Activated CD4-positive, alpha-beta T cell treated with anti-CD3 and anti-CD28 coated beads, Interleukin-2, Interleukin-4, amounts not matched to agents 100 ng/mL and 50 ng/mL, durations not matched to agents 16 hours and 8 hours (primary cell): ENCODE data around the gene PDE4D.
"Not testable (repeated sequence)": the region's sequence is repeated elsewhere in the genome, so short reads cannot be mapped to it uniquely, and the experiment has no call there.

Experiments
- DNase-seq: peaks from one replicate; pipeline ENCODE4 v3.0.0-alpha.2; 2020; ENCODE audit warnings: low spot score

Gene PDE4D

DNA sequence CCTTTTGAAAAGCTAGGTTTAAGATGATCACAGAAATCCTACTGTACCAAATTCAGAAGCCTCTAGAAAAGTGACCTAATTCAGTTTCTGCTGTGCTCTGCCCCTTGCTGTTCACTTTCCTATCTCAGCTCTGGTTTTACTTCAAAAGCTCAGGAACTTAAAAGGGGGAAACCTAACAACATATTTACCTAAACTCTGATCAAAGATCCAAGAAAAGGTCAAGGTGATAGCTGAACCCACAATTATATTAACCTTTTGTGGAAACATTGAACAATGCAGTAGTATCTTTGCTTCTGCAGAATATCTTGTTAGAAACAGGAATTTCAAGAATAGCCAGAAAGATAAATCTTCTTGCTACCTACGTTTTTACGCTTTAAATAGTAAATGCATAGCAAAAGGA, 568.5 kb downstream of the PDE4D start:
- DNase-seq, result no peak

DNA sequence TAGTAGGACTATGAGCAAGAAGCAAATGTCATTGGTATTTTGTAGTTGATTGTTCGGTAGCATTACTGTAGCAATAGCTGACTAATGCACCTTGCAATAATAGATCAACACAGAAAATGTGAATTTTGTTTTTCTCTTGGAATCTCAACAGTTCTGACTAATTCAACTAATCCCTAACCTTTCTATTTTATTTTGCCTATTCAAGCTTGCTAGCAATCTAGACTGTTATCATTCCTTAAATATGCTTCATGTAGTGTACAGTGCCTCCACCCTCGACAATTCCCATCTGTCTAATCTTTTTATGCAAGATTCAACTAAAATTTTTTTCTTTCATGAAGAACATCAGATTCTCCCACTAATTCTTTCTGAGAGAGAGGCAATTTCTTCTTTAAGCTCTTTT, 570.6 kb downstream of the PDE4D start:
- DNase-seq, result no peak

DNA sequence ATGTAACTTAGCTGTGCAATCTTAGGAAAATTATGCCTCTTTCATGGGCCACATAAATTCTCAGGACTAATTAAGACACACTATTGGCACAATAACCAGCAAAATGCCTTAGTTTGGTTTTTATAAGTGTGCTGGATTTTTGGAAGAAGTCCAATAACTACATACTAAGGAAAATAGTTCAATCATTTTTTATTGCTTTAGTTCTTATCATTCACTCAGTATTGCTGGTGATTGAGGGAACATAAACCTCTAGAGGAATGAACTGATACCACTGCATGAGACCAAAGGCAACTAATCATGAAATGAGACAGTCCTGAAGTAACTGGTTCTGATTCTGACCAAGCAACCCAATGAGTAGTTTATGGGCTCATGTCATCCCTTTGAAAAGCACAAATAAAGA, 571.5 kb downstream of the PDE4D start:
- DNase-seq, result no peak

DNA sequence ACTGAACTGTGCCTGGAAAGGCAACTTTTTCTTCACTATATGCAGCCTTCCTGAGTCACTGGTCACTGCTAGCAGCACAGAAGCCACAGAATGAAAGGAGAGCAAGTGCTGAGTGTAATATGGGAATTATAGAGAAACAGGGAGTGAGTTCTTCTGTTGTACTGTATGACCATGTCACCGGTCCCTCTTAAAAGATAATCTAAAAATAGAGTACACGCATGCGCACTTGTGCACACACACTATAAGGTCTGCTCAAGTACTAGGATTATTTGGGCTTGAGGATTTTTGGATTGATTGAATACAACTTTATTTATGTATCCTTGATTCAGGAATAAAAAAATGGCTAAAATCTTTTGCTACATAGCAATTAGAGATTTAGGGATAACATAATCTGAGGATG, 571.9 kb downstream of the PDE4D start:
- no peak for DNase-seq

DNA sequence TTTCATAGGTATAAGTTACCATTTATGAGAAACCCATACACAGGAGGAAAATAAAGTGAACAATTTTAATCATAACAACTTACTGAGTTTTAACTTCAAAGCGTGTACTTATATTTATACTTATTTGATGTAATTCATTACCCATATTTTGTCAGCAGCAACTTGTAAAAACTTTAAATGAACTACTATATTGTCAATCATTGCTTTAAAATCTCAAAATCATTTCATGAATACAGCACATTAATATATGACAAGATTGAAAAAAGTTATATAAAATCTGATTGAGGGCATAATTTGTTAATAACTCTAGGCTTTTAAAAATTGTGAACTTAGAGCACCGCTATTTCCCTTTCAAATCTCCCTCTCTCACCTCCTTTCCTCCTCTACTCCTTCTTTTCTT, 573.1 kb downstream of the PDE4D start:
- DNase-seq, result no peak

DNA sequence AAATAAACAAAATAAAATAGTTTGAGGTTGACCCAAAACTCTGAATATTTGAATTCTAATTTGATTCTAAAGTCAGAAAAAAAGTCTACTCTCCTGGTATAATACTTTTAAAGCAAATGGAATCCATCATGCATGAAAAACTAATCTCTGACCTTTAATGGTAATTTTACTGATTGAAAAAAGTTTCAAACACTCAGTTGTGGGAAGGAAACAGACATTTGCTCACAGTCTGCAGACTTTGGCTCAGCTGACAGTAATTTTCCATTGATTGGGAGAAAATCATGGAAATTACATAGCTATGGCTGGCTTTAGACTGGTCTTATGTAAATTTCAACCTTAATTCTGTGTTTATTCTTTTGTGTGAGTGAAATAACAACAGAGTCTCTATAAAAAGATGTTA, 574.3 kb downstream of the PDE4D start:
- no peak for DNase-seq

DNA sequence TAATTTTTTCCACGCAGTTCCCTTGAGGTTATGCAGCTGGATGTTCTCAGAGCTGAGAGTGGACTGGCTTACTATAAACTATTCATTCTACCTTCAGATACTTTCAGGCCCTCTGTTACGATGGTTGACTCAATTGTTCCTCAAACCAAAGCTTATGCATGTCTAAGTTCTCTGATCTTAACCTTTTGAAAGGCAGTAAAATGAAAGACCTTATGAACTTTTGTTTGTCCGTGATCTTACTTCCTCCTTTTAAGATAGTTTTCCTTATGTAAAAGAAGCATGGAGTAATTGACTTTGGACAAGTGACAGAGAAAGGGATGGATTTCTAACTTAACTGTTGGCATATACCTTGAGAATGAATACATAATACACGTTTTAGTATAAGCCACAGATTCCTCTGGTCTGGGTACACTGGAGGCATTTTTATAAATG, 575.7 kb downstream of the PDE4D start:
- no peak for DNase-seq

DNA sequence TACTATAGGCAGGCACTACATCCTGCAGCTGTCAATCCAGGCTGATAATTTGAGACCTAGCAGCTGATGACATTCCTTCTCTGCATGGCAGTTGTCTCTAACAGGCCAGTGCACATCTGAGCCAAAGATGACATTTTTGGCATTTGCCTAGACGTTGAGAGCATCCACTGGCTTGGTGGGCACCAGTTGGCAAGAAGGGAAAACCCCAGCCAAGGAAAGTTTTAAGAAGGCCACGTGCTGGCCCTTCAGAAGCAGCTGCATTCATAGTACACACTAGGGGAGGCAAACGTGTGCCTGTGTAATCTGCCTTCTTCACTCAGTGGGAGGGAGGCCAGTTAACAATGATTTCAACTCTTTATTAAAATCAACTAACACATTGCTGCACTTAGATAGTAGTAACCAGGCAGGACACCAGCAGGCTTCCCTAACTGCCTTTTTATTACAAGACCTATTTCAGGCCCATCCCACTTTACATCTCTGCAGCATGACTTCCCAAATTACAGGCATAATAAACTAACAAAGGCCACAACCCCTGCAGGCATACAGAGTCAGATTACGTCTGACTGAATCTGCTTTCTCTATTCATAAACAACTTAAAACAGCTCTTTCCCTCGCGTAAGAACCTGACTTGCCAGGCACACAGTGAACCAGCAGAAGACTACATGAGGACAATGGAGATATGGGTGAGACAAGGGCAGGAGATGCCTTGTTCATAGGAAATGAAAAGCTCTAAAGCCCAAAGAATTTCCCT, 576.3 kb downstream of the PDE4D start:
- no peak for DNase-seq

DNA sequence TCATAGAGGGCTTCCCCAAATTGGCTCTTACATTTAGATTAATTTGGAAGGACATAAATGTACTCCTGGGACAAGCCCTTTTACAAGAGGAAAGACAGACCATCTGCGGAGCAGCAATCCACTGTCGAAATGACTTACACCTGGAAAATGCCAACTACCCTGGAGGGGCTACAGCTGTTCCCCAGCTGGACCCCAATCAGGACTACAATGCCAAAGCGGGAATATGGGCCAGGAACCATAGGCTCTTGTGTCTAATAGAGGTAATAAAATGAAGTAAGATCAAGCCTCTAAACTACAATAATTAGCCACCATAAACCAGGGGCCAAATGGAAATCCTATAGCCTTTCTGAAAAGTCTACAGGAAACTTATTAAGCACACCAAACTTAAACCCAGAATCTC, 581.3 kb downstream of the PDE4D start:
- no peak for DNase-seq

DNA sequence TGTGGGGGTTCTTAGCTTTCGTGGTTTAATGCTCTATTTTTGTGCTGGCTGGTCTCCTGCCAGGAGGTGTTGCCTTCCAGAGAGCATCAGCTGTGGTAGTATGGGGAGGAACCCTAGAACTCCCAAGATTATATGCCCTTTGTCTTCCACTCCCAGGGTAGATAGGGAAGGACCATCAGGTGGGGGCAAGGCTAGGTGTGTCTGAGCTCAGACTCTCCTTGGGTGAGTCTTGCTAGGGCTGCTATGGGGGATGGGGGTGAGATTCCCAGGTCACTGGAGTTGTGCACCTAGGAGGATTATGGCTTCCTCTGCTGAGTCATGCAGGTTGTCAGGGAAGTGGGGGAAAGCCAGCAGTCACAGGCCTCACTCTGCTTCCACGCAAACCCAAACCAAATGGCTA, 584.8 kb downstream of the PDE4D start:
- not testable (repeated sequence) for DNase-seq

DNA sequence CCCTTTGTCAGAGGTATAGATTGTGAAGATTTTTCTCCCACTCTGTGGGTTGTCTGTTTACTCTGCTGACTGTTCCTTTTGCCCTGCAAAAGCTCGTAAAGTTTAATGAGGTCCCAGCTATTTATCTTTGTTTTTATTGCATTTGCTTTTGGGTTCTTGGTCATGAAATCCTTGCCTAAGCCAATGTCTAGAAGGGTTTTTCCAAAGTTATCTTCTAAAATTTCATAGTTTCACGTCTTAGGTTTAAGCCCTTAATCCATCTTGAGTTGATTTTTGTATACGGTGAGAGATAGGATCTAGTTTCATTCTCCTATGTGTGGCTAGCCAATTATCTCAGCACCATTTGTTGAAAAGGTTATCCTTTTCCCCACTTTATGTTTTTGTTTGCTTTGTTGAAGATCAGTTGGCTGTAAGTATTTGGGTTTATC, 590.2 kb downstream of the PDE4D start:
- not testable (repeated sequence) for DNase-seq

DNA sequence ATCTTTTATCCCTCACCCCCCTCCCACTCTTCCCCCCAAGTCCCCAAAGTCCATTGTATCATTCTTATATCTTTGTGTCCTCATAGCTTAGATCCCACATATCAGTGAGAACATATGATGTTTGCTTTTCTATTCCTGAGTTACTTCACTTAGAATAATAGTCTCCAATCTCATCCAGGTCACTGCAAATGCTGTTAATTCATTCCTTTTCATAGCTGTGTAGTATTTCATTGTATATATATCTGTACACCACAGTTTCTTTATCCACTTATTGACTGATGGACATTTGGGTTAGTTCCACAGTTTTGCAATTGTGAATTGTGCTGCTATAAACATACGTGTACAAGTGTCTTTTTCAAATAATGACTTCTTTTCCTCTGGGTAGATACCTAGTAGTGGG, 591.0 kb downstream of the PDE4D start:
- not testable (repeated sequence) for DNase-seq

DNA sequence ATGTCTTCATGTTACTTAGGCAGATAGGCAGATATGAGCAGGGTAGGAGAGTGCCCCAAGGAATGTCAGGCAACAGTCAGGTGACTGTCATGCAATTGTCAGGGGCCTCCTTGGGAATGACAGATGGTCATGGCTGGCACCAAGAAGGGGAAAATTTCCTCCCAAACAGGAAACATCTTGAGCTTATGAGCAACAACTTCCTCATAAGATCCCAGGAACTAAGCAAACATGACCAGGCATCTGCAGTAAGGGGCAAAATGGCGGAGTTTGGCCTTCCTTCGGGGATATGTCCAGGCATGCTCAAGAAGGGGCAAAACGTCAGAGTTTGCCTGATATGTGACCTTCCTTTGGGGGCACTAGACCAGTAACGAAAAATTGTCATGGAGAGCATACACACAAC, 591.8 kb downstream of the PDE4D start:
- no peak for DNase-seq

DNA sequence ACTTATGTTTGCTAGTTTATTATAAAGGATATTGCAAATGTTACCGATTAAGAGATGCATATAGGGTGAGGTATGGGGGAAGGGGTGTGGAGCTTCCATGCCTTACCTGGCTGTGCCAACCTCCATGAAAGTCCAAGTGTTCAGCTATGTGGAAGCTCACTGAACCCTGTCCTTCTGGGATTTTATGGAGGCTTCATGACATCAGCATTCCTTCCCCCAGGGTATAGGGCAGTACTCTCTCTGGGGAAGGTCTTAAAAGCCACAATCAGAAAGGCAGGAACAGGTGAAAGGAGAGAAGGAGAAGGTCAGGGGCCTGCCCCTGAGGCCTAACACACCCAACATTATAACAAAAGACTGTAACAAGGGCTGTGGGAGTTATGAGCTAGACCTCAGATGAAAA, 592.6 kb downstream of the PDE4D start:
- no peak for DNase-seq

DNA sequence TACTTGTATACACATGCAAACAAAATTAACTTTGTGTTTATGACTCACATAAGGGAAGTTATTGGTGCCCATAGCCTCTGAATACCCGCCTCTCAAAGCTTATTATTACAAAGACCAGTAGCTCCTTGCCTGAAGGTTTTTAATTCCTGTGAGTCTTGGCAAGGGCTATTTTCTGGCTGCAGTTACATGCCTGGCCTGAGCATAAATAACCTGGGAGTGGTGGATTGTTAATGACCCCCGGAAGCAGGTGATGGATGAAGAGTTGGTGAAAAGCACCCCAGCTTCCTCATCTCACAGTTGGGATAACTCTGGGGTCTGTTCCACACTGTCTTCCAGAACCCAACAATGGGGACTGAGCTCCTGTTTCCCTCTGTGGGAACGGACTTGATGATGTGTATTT, 594.5 kb downstream of the PDE4D start:
- DNase-seq, result no peak

DNA sequence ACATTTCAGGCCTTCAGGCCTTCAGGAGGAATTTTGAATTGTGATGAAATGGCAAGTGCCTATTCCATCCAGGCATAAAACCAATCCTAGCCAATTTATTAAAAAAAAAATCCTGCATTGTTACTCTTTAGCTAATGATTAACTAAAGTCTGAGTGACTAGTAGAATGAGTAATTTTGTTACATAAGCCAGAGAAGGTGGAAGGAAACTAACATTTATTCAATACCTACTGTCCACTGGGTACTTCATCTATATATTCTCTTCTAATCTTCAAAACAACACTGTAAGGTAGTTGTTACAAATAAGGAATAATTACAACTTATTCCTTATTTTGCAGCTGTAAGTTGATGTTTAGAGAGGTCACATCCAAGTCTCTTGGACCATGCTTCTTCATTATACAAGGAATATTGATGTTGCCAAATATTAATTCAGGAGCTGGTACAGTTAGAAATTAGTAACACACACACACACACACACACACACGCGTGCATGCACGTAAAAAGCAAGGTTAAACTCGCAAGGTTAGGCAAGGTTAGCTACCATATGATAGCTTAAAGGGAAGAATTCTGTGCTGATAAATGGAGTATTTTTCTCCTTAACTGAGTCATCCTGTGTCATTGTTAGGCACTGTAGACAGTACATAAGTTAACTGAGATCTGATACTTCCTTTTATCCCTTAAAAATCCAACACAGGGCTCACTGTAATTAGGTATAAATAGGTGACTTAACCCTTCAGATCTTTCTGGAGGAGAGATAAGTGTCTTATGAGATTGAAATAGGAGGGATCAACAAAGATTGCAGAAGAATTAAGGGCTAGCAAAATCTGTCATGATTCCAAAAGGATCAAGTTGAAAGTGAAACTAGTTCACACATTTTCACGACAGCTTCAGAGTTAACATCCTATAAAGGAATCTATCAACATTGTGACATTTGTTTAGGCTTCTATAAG, 596.9 kb downstream of the PDE4D start:
- no peak for DNase-seq

DNA sequence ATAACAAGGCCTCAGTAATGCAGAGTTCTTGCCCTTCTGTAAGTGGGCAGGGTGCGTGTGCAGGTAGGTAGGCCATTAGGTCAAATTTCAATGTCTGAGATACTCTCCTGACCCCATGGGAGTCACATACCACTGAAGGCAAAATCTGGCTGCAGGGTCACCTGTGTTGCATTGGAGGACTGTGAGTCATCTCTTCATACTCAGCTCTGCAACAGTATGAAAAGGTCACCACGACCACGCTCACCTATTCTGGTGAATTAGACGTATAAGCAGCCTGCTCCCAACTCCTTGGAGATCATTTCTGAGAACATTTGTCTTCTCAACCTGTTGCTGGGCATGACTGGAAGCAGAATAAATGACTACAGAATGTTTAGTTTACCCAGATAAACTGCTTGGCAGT, 599.8 kb downstream of the PDE4D start:
- no peak for DNase-seq

DNA sequence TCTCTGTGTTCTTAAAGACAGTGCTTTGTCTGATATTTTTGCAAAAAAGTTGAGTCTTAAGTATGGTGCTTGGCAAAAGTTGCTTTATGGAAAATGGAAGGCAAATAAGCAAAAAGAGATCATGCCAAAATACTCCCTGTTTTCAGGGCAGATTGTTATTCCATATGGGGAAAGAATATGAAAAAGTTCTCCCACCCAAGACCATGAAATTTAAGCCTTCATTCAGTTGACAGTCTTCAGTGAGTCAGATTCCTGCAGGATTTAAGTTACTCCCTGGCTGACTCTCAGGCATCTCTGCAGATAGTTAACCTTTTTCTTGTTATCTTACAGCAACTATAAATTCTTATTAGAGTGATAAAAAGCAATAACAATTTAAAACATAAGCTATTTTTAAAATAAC, 601.6 kb downstream of the PDE4D start:
- DNase-seq, result no peak

DNA sequence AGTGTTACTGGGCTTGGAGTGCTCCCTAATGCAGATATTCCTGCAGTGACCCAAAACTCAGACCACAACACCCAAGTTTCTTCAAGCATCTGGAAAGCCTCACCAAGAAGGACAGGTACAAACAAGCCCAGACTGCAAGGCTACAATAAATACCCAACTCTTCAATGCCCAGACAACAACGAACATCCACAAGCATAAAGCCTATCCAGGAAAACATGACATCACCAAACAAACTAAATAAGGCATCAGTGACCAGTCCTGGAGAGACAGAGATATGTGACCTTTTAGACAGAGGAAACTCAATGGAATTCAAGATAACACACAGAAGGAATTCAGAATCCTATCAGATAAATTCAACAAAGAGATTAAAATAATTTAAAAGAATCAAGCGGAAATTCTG, 605.6 kb downstream of the PDE4D start:
- no peak for DNase-seq

DNA sequence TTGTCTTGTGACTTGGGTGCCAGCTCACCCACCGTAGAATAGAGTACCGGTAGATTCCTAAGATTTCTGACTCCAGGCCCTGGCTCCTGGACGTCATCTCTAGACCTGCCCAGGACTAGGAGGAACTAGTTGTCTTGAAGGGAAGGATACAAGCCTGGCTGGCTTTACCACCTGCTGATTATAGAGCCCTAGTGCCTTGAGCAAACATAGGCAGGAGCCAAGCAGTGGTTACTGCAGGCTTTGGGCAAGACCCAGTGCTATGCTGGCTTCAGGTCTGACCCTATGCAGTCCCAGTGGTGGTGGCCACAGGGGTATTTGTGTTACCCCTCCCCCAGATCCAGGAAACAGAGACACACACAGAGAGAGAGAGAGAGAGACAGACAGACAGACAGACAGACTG, 606.2 kb downstream of the PDE4D start:
- DNase-seq, result no peak

DNA sequence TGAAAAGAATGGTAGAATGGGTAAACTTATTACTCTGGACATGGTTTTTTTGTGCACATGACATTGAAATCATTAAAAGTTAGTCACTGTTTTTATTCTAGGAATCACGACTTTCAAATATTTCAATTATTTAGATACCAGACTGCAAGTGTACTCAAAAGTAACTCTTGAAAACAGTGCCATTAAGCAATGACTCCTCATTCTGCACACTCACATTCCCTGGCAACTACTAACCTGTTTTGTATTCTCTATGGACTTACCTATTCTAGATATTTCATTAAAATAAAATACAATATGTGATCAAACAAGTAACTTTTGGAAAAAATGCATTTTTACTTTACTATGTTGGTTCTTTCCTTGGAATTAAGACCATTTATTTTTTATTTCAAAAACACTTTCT, 607.0 kb downstream of the PDE4D start:
- no peak for DNase-seq

DNA sequence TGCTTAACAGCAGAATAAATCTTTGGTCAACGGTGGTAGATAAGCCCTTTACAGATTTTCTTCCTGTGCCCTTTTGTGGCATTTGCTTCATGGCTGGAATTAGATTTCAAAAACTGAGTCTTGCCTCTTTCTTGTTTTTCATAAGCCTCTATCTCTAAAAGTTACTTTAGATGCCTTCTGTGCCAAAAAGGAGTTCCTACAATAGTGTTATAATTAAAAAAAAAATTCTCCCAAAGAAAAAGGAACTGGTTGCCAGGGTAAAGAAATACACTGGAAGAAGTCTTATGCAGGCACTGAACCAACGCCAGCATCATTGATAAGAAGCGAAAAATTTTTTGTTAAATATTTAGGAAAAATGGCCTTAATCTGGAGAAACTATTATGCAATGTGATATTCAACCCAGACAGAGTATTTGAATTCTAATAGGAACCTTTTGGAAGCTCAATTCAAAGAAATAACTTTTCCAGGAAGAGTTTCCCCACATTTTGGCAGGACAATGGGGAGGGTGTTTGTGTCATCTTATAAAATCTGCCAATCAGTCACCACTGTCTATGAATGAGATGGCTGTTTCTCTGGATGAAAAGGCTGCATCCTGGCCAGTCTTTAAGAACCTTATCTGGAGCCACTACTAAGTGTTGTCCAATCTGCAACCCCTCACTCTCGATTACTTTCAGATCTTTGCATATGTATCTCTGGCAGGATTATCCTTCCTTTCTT, 608.1 kb downstream of the PDE4D start:
- no peak for DNase-seq

DNA sequence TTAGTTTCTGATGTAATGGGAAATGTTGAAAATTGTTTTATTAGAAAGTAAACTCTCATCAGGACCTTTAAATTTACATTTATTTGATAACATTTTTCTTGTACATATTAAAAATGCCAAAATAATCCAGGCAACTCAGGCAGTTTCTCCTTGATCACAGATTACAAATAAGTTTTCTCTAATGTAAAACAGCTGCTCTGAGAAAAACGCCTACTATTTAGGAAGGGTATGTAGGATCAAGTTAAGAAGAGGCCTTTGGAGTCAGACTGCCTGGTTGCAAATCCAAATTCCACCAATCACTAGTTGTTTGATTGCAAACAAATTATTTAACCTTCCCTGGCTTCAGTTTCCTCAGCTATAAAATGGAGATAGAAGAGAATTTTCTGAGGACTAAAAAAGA, 610.8 kb downstream of the PDE4D start:
- DNase-seq, result no peak
